SH-SY5Y (cell line): ENCODE results near the gene PRSS53.

Experiments
- GATA2 ChIP-seq: IDR thresholded peaks from 2 replicates; pipeline ENCODE4 v1.6.1; 2011; ENCODE audit warnings: mild to moderate bottlenecking, low read depth, low read length
- GATA3 ChIP-seq: IDR thresholded peaks from 2 replicates; pipeline ENCODE4 v1.6.1; 2011; ENCODE audit warnings: low read depth, mild to moderate bottlenecking, low read length, moderate library complexity

PRSS53 gene

DNA sequence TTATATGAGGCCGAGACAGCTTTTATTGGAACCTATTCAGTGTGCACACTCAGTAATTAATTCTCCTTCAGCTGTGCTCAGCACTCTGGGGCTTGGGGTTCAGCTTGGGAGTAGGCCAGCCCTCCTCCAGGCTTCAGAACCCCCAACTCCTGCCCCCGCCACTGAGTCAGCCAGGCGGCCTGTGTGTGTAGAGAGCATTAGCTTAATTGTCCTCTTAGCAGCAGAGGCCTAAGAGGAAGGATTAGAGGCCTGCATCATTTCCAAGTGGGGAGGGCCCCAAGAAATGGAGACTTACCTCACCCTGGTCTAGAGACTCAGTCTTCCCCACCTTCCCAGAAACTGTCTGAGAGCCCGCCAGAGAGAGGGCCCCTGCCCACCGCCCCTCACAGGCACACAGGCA is 772 bp downstream of the PRSS53 start:
- TF ChIP-seq GATA3: no peak
- no peak for TF ChIP-seq GATA2

DNA sequence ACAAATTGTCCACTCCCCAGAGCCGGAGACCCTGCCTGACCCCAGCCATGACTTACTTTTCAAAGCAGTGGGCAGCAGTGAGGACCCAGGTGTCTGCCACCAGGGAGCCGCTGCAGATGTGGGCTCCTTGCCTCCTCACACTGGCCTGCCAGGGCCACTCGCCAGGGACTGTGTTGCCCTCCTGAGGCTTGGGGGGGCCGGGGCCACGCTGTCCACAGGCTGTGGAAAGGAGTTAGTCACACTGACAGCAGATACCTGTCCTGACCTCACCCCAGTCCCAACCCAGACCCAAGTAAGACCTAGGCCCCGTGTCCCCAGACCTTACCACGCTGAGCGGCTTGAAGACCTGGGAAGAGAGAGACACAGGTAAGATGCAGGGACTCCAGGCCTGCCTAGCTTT is 1.3 kb downstream of the PRSS53 start:
- TF ChIP-seq GATA3 (no peak), GATA2 (no peak)

DNA sequence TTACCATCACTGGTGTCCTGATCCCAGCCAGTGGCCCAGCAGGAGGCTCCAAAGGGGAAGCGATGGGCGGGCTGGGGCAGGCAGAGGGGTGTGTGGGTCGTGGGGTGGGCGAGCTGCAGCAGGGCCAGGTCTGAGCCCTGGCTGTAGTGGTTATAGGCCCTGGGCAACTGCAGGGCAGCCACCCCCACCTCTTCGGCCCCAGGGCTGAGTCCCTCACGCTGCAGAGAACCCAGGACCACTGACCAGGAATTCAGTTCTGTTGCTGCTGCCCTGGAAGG is 2.2 kb downstream of the PRSS53 start:
- TF ChIP-seq GATA3 (no peak), GATA2 (no peak)

DNA sequence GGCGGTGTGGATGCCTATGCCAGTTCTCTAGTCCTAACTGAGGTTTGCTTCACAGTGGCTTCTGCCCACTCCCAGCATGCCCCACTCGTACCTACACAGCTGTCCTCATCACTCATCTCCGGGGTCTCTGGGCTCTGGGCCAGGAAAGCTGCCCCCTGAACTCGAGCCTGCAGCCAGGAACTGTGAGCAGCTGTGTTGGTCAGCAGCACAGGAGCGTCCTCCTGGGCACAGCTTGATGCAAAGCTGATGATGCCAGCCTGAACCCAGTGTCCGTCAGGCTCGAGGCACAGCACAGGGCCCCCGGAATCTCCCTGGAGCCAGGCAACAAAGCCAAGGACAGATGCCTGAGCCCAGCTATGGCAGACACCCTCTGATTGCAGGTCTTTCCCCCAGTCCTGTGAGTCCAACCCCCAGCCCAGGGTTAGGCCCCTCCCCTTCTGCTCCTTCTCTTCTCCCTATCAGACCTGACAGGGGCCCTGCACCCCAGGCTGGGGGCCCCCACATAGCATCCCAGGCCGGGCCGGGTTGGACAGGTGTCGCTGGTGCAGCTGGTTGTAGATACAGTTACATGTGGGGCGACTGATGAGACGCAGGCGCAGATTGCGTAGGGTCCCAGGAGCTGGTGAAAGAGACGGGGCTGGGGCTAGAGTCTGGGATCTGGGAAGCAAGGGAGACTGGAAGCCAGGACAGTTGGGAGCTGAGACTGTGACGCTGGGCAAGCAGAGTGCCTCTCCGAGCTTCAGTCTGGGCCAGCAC is 2.7 kb downstream of the PRSS53 start:
- TF ChIP-seq GATA3: no peak
- no peak for TF ChIP-seq GATA2

DNA sequence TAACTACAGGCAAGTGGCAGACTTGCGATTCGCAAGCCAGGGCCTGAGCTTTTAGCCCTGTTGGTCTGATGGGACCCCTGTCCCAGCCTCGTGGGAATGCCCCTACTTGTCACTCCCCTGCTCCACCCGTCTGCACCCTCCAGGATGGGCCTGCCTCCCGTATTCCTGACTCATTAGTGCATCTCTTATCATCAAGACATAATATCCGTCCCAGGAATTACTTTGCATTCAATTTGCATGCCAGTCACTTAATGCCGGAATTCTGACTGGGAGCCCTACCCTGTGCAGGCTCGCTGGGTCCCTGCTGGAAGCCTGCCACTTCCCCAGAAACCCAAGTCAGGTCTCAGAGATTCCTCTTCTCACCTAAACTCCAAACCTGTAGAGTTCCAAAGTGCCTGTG is 3.3 kb downstream of the PRSS53 start:
- no peak for TF ChIP-seq GATA2

DNA sequence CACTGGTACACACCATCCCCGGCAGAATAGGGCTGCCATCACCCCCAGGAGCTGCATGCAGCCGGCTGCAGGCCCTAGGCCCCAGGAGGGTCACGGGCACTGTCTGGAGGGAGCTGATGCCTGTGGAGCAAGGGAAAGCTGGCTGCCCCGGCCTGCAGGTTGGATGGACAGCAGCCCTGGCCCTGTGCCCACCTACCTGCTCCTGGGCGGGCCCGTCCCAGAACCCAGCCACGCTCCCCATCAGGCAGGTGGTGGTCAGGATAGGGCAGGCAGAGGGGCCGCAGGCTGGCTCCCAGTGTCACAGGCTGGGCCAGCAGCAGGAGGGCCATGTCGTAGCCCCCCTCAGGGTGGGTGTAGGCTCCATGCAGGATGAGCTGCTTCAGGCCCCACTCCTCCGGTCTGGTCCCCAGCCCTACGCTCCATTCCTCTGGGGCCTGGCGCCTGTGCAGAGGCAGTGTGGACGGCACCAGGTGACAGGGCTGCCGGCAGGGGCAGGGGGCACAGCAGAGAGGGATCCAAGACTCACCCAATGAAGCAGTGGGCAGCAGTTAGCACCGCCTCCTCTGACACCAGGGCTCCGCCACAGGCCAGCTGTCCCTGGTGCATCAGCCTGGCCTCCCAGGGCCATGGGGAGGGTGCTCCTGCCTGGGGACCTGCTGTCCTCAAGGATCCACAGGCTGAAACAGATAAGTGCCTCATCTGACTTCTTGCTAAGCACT is 4.0 kb downstream of the PRSS53 start:
- TF ChIP-seq GATA2 (no peak), GATA3 (no peak)

DNA sequence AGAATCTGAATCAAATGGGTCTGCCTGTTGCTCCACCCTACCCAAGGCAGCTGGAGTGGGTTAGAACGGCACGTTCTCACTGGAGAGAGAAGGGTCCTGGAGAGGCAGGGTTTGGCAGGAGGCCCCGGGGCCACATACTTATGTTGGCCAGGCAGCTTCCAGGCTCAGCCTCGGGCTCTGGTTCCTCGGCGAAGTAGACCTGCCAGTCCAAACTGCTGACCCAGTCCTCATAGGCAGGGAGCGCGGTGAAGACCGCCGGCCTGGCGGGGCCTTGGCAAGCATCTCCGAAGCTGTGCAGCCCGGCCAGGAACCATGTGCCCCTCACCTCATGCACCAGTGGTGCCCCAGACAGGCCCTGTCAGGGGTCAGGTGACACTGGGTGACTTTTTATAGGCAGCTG is 4.8 kb downstream of the PRSS53 start:
- TF ChIP-seq GATA2 (no peak), GATA3 (no peak)

DNA sequence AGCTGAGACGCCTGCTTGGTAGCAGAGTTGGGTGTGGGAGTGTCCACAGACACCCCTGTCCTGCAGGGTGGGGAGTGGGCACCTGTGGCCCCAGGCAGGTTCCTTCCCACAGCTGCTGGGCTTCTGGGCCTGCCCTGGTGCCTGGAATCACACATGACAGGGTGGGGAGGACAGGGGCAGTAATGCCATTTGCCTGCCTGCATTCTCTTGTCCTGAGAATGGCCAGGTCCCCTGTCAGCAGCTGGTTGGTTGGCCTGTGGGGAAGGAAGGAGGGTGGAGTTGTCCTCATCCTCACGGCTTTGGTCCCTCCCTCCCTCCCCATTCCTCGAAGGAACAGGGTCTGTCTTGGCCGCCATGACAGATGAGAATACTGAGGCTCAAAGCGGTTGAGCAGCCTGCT is 5.2 kb downstream of the PRSS53 start:
- TF ChIP-seq GATA3 (no peak), GATA2 (no peak)

DNA sequence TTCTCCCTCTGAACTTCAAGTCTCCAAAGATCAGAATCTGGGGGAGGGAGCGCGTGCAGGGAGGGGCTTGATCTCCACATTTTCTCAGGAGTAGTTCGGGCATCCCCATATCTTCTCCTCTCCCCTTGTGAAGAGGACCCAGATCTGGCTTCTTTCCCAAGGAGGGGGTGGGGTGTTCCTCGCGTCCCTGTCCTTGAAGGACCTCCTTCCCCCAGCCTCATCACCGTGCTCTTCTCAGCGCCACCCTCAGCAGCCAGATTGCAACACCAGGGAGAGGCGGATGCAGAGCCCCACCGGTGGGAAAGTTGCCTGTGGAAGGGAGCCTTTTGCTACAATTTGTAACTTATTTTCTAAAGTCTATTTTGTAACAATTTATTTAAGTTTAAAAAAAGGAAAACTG is 5.7 kb downstream of the PRSS53 start:
- TF ChIP-seq GATA3: no peak

DNA sequence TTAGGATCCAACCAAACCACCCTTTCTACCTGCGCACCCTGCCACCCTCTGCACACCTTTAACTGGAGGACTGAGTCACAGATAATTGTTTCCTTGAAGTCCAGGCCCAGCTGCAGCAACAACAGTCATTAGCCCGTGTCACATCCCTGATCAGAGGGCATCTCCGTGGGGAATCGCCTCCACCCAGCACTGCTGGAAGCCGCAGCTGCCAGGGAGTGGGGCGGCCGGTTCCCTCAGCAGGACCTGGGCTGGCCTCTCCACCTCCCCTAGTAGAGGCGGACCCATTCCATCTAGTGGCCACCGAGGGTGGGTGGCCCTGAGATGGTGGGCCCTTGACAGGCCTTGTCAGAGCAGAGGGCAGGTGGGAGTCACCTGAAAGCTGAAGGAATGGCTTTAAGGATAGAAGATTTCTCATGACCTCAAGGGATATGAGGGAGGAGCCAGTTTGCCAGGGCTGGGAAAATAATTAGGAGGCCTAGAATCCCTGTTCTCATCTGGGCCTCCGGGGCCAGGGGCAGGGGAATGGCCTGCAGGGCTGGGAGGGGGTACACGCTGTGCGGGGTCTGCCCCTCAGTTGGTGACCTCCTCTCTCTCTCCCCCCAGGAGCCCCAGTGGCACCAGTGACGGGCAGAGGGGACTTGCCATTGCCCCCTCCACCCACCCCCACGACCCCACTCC is 6.2 kb downstream of the PRSS53 start:
- TF ChIP-seq GATA2 (no peak), GATA3 (no peak)

DNA sequence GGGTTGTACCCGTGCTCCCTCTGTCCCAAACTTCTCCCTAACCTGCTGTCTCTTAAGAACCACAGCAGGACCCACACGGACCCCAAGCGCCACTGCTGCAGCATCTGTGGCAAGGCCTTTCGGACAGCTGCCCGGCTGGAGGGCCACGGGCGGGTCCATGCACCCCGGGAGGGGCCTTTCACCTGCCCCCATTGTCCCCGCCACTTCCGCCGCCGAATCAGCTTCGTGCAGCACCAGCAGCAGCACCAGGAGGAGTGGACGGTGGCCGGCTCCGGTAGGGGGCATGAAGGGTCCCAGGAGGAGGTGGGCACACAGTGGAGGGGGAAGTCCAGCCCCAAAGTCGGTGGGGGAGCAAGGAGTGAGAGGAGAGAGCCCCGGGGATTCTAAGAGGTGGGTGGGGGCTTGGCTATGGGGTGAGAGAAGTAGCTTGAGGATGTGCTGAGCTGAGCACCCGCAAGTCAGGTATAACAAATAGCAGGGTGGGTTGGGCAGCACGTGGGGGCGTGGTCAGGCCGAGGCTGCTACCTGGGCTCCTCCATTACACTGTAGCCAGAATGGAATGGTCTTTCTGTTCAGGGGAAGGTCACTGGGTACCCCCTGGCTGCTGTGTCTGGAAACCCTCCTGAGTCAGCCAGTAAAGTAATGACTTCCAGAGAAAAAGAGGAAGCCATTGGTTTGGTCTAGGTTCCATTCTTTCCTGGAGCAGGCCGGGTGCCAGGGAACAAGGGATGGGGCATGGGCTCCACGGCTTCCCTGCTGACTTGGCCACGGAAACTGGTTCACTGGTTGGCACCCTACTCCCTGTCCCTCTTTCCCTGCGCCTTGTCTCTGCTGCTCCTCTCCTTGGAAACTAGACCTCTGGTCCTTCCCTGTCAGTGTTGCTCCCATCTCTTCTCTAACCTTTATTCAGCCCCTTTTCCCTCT is 7.1 kb downstream of the PRSS53 start:
- TF ChIP-seq GATA2: no peak
- TF ChIP-seq GATA3: no peak

DNA sequence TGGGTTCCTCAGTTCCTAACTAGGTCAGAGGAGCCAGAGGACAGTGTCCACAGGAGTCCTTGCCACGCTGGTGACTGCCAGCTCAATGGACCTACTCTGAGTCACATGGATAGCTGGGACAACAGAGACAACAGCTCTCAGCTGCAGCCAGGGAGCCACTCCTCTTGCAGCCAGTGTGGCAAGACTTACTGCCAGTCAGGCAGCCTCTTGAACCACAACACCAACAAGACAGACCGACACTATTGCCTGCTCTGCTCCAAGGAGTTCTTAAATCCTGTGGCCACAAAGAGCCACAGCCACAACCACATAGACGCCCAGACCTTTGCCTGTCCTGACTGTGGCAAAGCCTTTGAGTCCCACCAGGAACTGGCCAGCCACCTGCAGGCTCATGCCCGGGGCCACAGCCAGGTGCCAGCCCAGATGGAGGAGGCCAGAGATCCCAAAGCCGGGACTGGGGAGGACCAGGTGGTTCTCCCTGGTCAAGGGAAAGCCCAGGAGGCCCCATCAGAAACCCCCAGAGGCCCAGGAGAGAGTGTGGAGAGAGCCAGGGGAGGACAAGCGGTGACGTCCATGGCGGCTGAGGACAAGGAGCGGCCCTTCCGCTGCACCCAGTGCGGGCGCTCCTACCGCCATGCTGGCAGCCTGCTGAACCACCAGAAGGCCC is 7.9 kb downstream of the PRSS53 start:
- no peak for TF ChIP-seq GATA3
- no peak for TF ChIP-seq GATA2

DNA sequence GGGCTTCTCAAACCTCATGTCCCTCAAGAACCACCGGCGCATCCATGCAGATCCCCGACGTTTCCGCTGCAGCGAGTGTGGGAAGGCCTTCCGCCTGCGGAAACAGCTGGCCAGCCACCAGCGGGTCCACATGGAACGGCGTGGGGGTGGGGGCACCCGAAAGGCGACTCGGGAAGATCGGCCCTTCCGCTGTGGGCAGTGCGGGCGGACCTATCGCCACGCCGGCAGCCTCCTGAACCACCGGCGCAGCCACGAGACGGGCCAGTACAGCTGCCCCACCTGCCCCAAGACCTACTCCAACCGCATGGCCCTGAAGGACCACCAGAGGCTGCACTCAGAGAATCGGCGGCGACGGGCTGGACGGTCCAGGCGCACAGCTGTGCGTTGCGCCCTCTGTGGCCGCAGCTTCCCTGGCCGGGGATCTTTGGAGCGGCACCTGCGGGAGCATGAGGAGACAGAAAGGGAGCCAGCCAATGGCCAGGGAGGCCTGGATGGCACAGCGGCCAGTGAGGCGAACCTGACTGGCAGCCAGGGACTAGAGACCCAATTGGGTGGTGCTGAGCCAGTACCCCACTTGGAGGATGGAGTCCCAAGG is 8.6 kb downstream of the PRSS53 start:
- TF ChIP-seq GATA3 (no peak), GATA2 (no peak)

DNA sequence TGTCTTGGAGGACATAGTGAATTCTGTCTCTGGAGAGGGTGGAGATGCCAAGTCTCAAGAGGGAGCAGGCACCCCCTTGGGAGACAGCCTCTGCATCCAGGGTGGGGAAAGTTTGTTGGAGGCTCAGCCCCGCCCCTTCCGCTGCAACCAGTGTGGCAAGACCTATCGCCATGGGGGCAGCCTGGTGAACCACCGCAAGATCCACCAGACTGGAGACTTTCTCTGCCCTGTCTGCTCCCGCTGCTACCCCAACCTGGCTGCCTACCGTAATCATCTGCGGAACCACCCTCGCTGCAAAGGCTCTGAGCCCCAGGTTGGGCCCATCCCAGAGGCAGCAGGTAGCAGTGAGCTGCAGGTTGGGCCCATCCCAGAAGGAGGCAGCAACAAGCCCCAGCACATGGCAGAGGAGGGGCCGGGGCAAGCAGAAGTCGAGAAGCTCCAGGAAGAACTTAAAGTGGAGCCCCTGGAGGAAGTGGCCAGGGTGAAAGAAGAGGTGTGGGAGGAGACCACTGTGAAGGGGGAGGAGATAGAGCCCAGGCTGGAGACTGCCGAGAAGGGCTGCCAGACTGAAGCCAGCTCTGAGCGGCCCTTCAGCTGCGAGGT is 9.3 kb downstream of the PRSS53 start:
- TF ChIP-seq GATA2 (no peak), GATA3 (no peak)
